A549 (cell line): Measurements from ENCODE around the gene RASGRF1.

ENCODE experiments used
- CEBPB ChIP-seq, 2 experiments: fragments of >200 bp in 1 of 2; sonication (Bioruptor Twin) in 1 of 2; formaldehyde crosslinking in 1 of 2; IDR thresholded peaks; 2 replicates each; pipeline ENCODE4 v1.6.1; 2012 to 2016
- CTCF ChIP-seq: fragments of >200 bp; sonication (Bioruptor Twin); formaldehyde crosslinking; IDR thresholded peaks from 3 replicates; pipeline ENCODE4 v1.5.1; 2016
- ESRRA ChIP-seq: fragments of 150-350 bp; IDR thresholded peaks from 2 replicates; pipeline ENCODE4 v1.6.1; 2014; ENCODE audit warnings: mild to moderate bottlenecking, low read length, borderline replicate concordance
- KDM1A ChIP-seq: fragments of 200-600 bp; sonication (generic); IDR thresholded peaks from 2 replicates; pipeline ENCODE4 v1.6.1; 2016; ENCODE audit warnings: low read depth, mild to moderate bottlenecking
- POLR2A ChIP-seq: IDR thresholded peaks from 2 replicates; pipeline ENCODE4 v1.6.1; 2012; ENCODE audit warnings: mild to moderate bottlenecking, low read length
- REST ChIP-seq: fragments of 200-600 bp; sonication (generic); IDR thresholded peaks from 2 replicates; pipeline ENCODE4 v1.6.1; 2016; ENCODE audit warnings: antibody characterized with exemption, mild to moderate bottlenecking, moderate library complexity
- RFX5 ChIP-seq: fragments of 450-650 bp; IDR thresholded peaks from 2 replicates; pipeline ENCODE4 v1.7.1; 2014; ENCODE audit warnings: antibody characterized with exemption, mild to moderate bottlenecking, moderate library complexity
- SREBF2 ChIP-seq: fragments of 450-650 bp; IDR thresholded peaks from 2 replicates; pipeline ENCODE4 v1.6.1; 2014; ENCODE audit warnings: mild to moderate bottlenecking, moderate library complexity
- TFCP2L1 ChIP-seq: fragments of 250-450 bp; sonication (Bioruptor Pico); IDR thresholded peaks from 2 replicates; pipeline ENCODE4 v1.5.0; 2021; ENCODE audit warnings: mild to moderate bottlenecking
- ZFP36 ChIP-seq: fragments of 450-650 bp; IDR thresholded peaks from 2 replicates; pipeline ENCODE4 v1.6.1; 2014; ENCODE audit warnings: borderline replicate concordance; ENCODE audit not compliant: partially characterized antibody
- ZNF302 ChIP-seq: fragments of 250-450 bp; sonication (Bioruptor Pico); IDR thresholded peaks from 2 replicates; pipeline ENCODE4 v1.9.0; 2021; ENCODE audit warnings: inconsistent platforms, mild to moderate bottlenecking, moderate library complexity

- no peak for TF ChIP-seq ZNF302
- TF ChIP-seq CTCF, result no peak
- TF ChIP-seq CEBPB (IDR thresholded peaks at IDR 0.05), result no peak
- TF ChIP-seq REST, result no peak
- no peak for TF ChIP-seq ZFP36
- TF ChIP-seq SREBF2, result no peak
- TF ChIP-seq KDM1A, result no peak
- no peak for TF ChIP-seq POLR2A
- TF ChIP-seq RFX5, result no peak
- TF ChIP-seq TFCP2L1, result no peak
- TF ChIP-seq ESRRA, result no peak
Measured at GRCh38 chr15:79023546-79023890, 67.1 kb downstream of the RASGRF1 start.
